Esophagus muscularis mucosa (tissue), 3 donors: ENCODE data around the gene ABI2.

Experiments
- EP300 ChIP-seq: sonication (generic); formaldehyde crosslinking; IDR thresholded peaks from one replicate; pipeline ENCODE4 v1.6.1; 2017; ENCODE audit warnings: antibody characterized with exemption
- POLR2A ChIP-seq: fragments of 450-650 bp; IDR thresholded peaks from one replicate; pipeline ENCODE4 v1.6.1; 2017; ENCODE audit warnings: antibody characterized with exemption, moderate library complexity, mild to moderate bottlenecking, low read depth
- POLR2AphosphoS5 ChIP-seq, 2 donors: sonication (generic); formaldehyde crosslinking; IDR thresholded peaks; one replicate each; pipeline ENCODE4 v1.6.1; 2017; ENCODE audit warnings: antibody characterized with exemption in 2 of 2

GRCh38 chr2:203280428-203281064 is 47.6 kb upstream of the ABI2 start:
- TF ChIP-seq POLR2A (no peak), EP300 (no peak), POLR2AphosphoS5 (IDR thresholded peaks at IDR 0.05) (no peak)
